T-helper 2 cell treated with Interferon-gamma antibody and Interleukin-4, amounts not matched to agents 5 μg/mL and 100 μg/mL, for 36 hours (primary cell): ENCODE measurements around the gene PRKACA.
A peak's percentile ranks its signal among the peaks of the same experiment; 100 is the strongest.

Experiments used
- DNase-seq: peaks from one replicate; pipeline ENCODE4 v3.0.0; 2021; ENCODE audit warnings: low spot score
- H3K27ac Mint-ChIP-seq: one replicate; pipeline ENCODE4 v1.8.0; 2021; ENCODE audit warnings: mild to moderate bottlenecking, mixed read lengths
- H3K27me3 Mint-ChIP-seq: one replicate; pipeline ENCODE4 v1.8.0; 2021; ENCODE audit warnings: low read depth, mixed read lengths
- H3K36me3 Mint-ChIP-seq: one replicate; pipeline ENCODE4 v1.8.0; 2021; ENCODE audit warnings: low read depth, mixed read lengths
- H3K4me1 Mint-ChIP-seq: one replicate; pipeline ENCODE4 v1.8.0; 2021; ENCODE audit warnings: low read depth, mixed read lengths
- H3K4me3 Mint-ChIP-seq: one replicate; pipeline ENCODE4 v1.8.0; 2022; ENCODE audit warnings: mild to moderate bottlenecking, moderate library complexity, mixed read lengths
- H3K9me3 Mint-ChIP-seq: one replicate; pipeline ENCODE4 v1.8.0; 2021; ENCODE audit warnings: mixed read lengths

The PRKACA gene

DNA sequence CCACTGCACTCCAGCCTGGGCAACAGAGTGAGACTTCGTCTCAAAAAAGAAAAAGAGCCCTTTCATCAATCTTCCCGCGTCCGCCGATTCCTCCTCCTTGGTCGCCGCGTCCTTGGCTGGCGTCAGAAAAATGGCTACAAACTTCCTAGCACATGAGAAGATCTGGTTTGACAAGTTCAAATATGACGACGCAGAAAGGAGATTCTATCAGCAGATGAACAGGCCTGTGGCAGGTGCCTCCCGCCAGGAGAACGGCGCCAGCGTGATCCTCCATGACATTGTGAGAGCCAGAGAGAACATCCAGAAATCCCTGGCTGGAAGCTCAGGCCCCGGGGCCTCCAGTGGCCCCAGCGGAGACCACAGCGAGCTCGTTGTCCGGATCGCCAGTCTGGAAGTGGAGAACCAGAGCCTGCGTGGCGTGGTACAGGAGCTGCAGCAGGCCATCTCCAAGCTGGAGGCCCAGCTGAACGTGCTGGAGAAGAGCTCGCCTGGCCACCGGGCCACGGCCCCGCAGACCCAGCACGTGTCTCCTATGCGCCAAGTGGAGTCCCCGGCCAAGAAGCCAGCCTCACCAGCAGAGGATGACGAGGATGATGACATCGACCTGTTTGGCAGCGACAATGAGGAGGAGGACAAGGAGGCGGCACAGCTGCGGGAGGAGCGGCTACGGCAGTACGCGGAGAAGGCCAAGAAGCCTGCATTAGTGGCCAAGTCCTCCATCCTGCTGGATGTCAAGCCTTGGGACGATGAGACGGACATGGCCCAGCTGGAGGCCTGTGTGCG is 47.1 kb downstream of the PRKACA start:
- Mint-ChIP-seq H3K27me3 (peaks cover 4% of the 10 kb centered on the region), H3K4me3 (peak overlapping the region; percentile 36)

DNA sequence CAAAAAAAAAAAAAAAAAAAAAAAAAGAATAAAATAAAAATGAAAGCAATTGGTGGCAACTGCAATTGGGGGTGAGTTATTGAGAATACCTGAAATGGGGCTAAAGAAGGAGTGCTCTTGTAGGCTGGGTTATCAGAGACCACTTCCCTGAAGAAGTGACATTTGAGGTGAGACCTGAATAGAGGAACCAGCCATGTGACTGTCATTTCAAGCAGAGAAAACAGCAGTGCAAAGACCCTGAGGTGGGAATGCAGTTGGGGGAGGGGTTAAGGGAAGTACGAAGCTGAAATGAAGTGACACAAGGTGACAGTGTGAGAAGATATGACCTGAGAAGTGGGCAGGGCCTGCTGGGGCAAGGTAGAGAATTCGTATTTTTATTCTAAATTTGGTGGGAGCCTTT is 51.4 kb downstream of the PRKACA start:
- Mint-ChIP-seq H3K27ac (no peak overlapping the region), H3K4me1 (no peaks in the 10 kb centered on the region), H3K36me3 (no peaks in the 10 kb centered on the region), H3K4me3 (no peak overlapping the region), H3K27me3 (peaks cover 7% of the 10 kb centered on the region), H3K9me3 (no peaks in the 10 kb centered on the region)
- no peak for DNase-seq

More for the DNA sequence above, 47.1 kb downstream of the PRKACA start:
- Mint-ChIP-seq H3K9me3 (no peaks in the 10 kb centered on the region), H3K4me1 (peaks cover 16% of the 10 kb centered on the region), H3K27ac (no peak overlapping the region), H3K36me3 (no peaks in the 10 kb centered on the region)
- DNase-seq: no peak

DNA sequence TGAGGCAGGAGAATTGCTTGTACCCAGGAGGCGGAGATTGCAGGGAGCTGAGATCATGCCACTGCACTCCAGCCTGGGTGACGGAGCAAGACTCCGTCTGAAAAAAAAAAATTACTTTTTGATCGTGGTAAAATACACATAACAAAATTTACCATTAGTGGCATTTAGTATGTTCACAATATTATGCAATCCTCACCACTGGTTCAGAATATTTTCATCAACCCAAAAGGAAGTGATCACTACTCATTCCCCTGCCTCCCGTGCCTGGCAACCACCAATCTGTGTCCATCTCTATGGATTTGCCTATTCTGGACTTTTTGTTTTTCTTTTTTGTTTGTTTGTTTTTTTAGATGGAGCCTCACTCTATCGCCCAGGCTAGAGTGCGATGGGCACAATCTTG is 54.5 kb downstream of the PRKACA start:
- no peaks in the 10 kb centered on the region for H3K36me3 Mint-ChIP-seq
- peaks cover 22% of the 10 kb centered on the region for H3K27me3 Mint-ChIP-seq
- no peak overlapping the region for H3K27ac Mint-ChIP-seq
- H3K9me3 Mint-ChIP-seq: no peaks in the 10 kb centered on the region
- H3K4me1 Mint-ChIP-seq: peaks cover 8% of the 10 kb centered on the region
- H3K4me3 Mint-ChIP-seq: no peak overlapping the region
- DNase-seq: no peak

DNA sequence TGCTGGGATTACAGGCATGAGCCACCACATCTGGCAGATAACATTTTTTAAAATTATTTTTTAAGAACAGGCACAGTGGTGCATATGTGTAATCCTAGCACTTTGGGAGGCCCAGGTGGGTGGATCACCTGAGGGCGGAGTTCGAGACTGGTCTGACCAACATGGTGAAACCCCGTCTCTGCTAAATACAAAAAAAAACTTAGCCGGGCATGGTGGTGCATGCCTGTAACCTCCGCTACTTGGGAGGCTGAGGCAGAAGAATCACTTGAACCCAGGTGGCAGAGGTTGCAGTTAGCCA is 55.1 kb downstream of the PRKACA start:
- Mint-ChIP-seq H3K27me3 (peaks cover 27% of the 10 kb centered on the region), H3K36me3 (no peaks in the 10 kb centered on the region), H3K27ac (no peak overlapping the region), H3K4me1 (peaks cover 14% of the 10 kb centered on the region), H3K9me3 (no peaks in the 10 kb centered on the region), H3K4me3 (no peak overlapping the region)
- no peak for DNase-seq

DNA sequence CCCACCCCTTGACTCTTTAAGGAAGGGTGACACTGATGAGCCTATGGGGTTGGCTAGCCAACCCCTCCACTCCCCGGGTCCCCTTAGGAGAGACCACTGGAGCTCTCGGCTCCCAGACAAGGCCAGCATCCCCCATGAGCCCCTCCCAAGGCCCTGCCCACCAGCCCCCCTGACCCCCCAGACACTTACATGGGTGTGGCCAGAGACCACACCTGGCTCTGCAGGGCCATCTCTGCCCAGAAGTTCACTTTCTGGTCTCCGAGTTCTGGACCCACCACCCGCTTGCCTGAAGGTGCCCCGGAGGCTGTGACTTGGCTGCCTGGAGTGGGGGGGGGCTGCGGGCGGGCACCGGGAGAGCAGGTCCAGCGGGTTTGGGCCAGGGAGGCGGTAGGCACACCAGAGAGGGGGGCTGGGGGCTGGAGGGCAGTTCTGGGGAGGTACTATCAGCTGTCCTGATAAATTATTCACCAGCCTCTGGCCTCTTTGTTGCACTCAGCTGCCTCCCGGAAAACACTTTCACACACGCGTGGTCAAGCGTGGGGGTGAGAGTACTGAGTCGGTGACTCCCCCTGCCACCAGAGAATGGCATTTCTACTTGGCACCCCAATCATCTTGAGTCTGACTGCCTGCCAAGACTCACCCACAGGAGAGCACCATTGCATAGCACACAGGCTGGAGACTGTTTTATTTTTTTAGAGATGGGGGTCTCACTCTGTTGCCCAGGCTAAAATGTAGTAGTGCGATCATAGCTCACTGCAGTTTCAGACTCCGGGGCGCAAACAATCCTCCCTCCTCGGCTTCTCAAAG is 55.6 kb downstream of the PRKACA start, which contains the start of gene PALM3:
Gene PALM3, minus strand, starts transcription at position 326 of the 807 bp plus-strand sequence. Its CDS starts 96 bp downstream, at position 230.
- no peaks in the 10 kb centered on the region for H3K36me3 Mint-ChIP-seq
- peaks cover 29% of the 10 kb centered on the region for H3K27me3 Mint-ChIP-seq
- no peaks in the 10 kb centered on the region for H3K9me3 Mint-ChIP-seq
- H3K27ac Mint-ChIP-seq: no peak within 1 kb of the TSS
- H3K4me3 Mint-ChIP-seq: no peak within 1 kb of the TSS
- DNase-seq: no peak
- peaks cover 14% of the 10 kb centered on the region for H3K4me1 Mint-ChIP-seq

DNA sequence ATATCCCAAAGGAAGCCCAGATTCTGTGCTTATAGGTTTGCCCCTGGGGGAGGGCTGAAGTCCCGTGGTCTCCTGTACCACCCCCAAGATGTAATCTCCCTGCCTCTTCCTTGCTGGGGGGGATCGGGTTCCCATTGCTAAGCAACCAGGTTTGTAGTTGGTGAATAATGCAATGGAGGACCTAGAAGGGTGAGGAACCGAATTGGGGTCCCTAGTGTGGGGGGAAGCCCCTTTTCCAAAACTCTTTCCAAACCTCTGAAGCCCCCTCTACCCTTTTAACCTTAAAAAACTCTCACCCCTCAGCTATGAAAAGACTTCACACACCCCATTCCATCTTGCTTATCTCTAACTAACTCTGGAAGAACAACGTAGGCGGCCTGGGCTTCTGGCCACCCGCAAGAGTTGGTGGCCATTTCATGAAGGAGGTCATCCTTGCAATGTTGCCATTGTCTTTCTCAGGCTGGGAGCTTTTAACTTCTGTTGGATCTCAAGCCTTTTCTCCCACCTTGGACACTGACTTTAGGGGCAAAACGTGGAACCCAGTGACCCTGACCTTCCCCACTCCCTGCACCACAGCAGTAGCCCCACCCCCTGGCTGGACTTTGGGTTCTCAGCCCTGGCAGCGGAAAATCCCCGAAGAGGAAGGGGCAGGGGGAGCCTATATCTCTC is 56.3 kb downstream of the PRKACA start:
- DNase-seq: no peak
- H3K27me3 Mint-ChIP-seq: peaks cover 31% of the 10 kb centered on the region
- H3K27ac Mint-ChIP-seq: no peak overlapping the region
- H3K4me3 Mint-ChIP-seq: no peak overlapping the region
- no peaks in the 10 kb centered on the region for H3K9me3 Mint-ChIP-seq
- H3K36me3 Mint-ChIP-seq: no peaks in the 10 kb centered on the region
- peaks cover 15% of the 10 kb centered on the region for H3K4me1 Mint-ChIP-seq

DNA sequence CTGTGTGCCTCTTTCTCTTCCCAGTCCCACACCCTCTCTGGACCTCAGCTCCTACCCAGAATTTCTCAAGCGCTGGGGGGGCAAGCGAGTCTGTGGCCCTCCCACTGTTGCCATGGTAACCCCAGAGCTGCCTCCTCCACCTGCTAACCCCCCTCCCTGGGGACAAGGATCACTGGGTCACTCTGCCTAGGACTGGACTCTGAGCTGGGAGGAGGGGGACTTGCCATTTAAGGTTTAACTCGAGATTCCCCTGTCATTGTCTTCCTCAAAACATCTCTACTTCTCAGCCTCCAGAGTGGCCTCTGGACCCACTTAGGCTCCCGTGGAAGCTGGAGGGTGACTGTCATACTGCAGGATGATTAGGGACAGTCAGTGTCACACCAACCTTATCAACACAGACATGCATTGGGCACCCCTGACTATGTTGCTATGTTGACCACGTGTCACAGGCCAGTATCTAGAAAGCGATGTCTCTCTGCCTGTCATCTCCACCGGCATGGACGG is 57.9 kb downstream of the PRKACA start:
- Mint-ChIP-seq H3K36me3 (no peaks in the 10 kb centered on the region), H3K9me3 (no peaks in the 10 kb centered on the region), H3K27ac (no peak overlapping the region), H3K4me1 (peaks cover 15% of the 10 kb centered on the region), H3K27me3 (peaks cover 33% of the 10 kb centered on the region), H3K4me3 (no peak overlapping the region)
- no peak for DNase-seq

DNA sequence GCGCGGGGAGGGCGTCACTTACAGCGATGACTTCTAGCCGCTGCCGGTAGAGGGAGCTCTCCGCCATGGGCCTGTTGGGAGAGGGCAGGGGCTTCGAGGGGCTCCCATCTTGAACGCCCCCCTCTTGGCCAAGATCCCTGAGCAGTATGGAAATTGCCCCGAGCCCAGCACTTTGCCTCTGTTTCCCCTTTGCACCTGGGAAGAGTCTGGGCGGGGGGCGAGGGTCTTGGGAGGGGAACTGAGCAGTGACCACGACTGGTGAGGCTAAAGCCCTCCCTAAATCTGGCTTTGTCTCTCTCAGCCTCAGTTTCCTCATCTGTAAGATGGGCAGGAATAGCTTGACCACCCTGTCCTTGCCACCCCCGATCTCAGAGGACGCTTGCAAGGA is 58.5 kb downstream of the PRKACA start:
- no peaks in the 10 kb centered on the region for H3K9me3 Mint-ChIP-seq
- H3K27ac Mint-ChIP-seq: no peak overlapping the region
- peaks cover 15% of the 10 kb centered on the region for H3K4me1 Mint-ChIP-seq
- peaks cover 3% of the 10 kb centered on the region for H3K36me3 Mint-ChIP-seq
- H3K4me3 Mint-ChIP-seq: peak overlapping the region; percentile 76
- H3K27me3 Mint-ChIP-seq: peaks cover 33% of the 10 kb centered on the region
- peak; percentile 42 for DNase-seq

DNA sequence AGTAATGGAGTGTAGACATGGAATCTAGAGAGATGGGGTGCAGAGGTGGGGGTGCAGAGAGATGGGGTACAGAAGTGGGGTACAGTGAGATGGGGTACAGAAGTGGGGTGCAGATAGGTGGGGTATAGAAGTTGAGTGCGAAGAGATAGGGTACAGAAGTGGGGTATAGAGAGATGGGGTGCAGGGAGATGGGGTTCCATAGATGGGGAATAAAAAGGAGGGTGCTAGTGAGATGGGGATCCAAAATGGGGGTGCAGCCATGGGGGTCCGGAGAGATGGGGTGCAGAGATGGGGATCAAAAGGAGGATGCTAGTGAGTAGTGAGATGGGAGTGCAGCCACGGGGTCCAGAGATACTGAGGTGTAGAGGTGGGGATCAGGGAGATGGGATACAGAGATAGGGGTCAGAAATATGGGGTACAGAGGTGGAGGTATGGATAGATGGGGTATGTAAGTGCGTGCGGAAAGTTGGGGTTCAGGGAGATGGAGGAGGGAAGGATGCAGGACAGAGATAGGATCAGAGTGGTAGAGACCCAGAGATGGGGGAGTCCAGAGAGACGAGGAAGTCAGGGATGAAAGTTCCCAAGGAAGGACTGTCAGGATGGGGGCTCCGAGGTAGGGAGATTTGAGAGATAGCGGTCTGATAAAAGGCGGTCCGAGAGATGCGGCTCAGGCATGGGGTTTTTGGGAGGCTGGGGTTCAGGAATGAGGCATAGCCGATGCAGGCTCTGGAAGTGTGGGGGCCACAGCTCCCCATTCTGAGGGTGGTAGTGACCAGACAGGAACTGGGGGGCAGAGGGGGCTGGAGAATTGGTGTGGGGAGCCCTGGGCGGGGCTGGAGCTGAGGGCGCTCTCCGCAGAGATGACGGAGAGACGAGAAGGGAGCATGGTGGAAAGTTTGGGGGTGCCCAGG is 59.1 kb downstream of the PRKACA start:
- Mint-ChIP-seq H3K27ac (no peak overlapping the region), H3K27me3 (peaks cover 33% of the 10 kb centered on the region), H3K4me3 (peak overlapping the region; percentile 76), H3K4me1 (peaks cover 15% of the 10 kb centered on the region), H3K9me3 (no peaks in the 10 kb centered on the region), H3K36me3 (peaks cover 7% of the 10 kb centered on the region)
- no peak for DNase-seq

DNA sequence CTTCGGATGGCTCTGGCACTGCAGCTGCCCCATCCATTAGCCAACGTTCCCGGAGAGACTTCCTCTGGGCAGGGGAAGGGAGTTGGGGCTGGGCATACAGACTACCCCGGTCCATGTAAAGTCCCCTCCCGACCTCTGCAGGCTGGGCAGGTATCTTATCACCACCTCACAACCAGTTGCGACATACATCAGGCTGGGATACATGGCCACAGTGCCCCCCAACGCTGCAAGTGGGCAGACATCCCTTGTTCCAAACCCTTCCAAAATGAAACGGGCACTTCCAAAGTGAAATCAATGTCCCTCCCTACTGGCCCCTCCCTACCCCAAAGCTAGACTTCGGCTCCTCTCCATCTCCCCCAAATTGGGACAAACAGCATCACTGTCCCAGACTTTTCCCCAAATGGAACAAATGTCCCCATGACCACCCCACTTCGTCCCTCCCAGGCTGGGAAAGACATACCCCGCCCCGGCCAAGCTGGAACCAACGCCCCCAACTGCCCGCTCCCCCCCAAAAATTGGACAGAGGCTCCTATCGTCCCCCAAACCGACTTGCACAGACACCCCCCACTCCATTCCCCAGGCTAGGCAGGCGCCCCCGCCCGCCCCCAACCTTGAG is 60.7 kb downstream of the PRKACA start:
- no peak for DNase-seq
- H3K36me3 Mint-ChIP-seq: peaks cover 18% of the 10 kb centered on the region
- H3K9me3 Mint-ChIP-seq: no peaks in the 10 kb centered on the region
- peaks cover 15% of the 10 kb centered on the region for H3K4me1 Mint-ChIP-seq
- peaks cover 33% of the 10 kb centered on the region for H3K27me3 Mint-ChIP-seq
- H3K27ac Mint-ChIP-seq: no peak overlapping the region
- H3K4me3 Mint-ChIP-seq: peak overlapping the region; percentile 57

DNA sequence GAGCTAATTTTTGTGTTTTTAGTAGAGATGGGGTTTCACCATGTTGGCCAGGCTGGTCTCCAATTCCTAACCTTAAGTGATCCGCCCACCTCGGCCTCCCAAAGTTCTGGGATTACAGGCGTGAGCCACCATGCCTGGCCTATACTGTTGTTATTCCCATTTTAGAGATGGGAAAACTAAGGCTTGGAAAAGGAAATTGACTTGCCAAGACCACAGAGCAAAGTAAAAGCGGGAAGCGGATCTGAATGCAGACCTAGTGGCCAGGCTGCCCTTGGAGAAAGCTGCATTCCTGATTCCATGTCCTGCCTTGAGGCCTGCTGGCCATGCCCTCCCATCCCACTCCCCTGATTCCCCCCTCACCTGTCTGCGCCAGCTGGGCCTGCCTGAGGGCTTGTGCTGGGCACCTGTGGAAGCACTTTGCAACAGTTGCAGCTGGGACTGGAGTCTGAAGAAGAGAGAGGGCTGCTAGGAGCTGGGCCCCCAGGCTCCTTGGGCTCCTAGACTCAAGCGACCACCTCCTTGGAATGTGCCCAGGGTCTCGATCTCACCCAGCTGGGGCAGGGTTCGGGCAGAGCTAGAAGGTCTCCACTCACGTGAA is 61.4 kb downstream of the PRKACA start:
- H3K27me3 Mint-ChIP-seq: peaks cover 30% of the 10 kb centered on the region
- H3K4me3 Mint-ChIP-seq: no peak overlapping the region

DNA sequence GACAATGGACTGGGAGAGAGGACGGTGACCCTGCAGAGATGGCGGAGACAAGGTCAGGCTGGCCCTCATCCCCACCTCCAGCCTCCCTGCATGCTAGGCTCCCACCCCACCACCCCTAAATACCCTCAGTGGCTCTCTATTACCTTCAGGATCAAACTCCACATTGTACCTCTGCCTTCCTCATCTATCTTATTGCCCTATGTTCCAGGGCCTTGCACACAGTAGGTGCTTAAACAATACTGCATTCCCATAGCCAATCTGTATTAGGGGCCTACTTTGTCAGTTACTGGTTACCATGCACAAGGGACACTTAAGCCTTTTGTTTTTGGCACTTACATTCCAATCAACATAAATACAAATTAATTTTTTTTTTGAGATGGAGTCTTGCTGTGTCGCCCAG is 62.2 kb downstream of the PRKACA start:
- H3K9me3 Mint-ChIP-seq: no peaks in the 10 kb centered on the region
- peaks cover 15% of the 10 kb centered on the region for H3K4me1 Mint-ChIP-seq
- H3K36me3 Mint-ChIP-seq: peaks cover 28% of the 10 kb centered on the region
- H3K27ac Mint-ChIP-seq: no peak overlapping the region
- no peak overlapping the region for H3K4me3 Mint-ChIP-seq
- peaks cover 28% of the 10 kb centered on the region for H3K27me3 Mint-ChIP-seq
- no peak for DNase-seq

More for the DNA sequence above, 61.4 kb downstream of the PRKACA start:
- Mint-ChIP-seq H3K36me3 (peaks cover 22% of the 10 kb centered on the region), H3K27ac (no peak overlapping the region), H3K4me1 (peaks cover 15% of the 10 kb centered on the region), H3K9me3 (no peaks in the 10 kb centered on the region)
- DNase-seq: no peak
